Peyer's patch (tissue), 4 donors: ENCODE data around the gene TH. TPM values are rescaled to one million over a fixed set of nuclear protein-coding genes. Genes with fewer than 3 reads are reported as not detected.

Experiments
- DNase-seq, 3 donors: peaks; one replicate each; pipeline ENCODE4 v3.0.0-alpha.2; 2017 to 2019
- H3K27ac ChIP-seq, 4 donors: fragments of 200-600 bp; sonication (generic); one replicate each; pipeline ENCODE4 v1.5.1; 2016 to 2019
- H3K27me3 ChIP-seq, 2 donors: fragments of 200-600 bp; sonication (generic); one replicate each; pipeline ENCODE4 v1.5.1; 2019
- H3K36me3 ChIP-seq, 3 donors: fragments of 200-600 bp; sonication (generic); one replicate each; pipeline ENCODE4 v1.5.1; 2016 to 2019
- H3K4me1 ChIP-seq, 4 donors: fragments of 200-600 bp; sonication (generic); one replicate each; pipeline ENCODE4 v1.5.1; 2016 to 2019
- H3K4me3 ChIP-seq, 4 donors: fragments of 200-600 bp; sonication (generic); 1 replicate in 3 of 4; 2 replicates in 1 of 4; pipeline ENCODE4 v1.5.1; 2016 to 2019; ENCODE audit warnings: mild to moderate bottlenecking in 1 of 4
- H3K9me3 ChIP-seq, 4 donors: fragments of 200-600 bp; sonication (generic); one replicate each; pipeline ENCODE4 v1.5.1; 2016 to 2019; ENCODE audit warnings: mild to moderate bottlenecking in 1 of 4
- POLR2A ChIP-seq, 2 donors: fragments of 450-650 bp; IDR thresholded peaks; one replicate each; pipeline ENCODE4 v1.5.1; 2017; ENCODE audit warnings: antibody characterized with exemption in 2 of 2, mild to moderate bottlenecking in 2 of 2, moderate library complexity in 2 of 2
- total RNA-seq, 4 donors: library from RNA; depleted of rRNA; stranded (reverse); fragments of >200 nt; gene quantifications; one replicate each; pipeline ENCODE4 v1.1.0, GENCODE V29; 2016
- TF ChIP-seq, protein P1 (sequence below), 6 experiments: fragments of 450-650 bp in 4 of 6; fragments of 200-600 bp in 2 of 6; sonication (generic) in 1 of 6; IDR thresholded peaks; one replicate each; pipeline ENCODE4 v1.5.1; 2017 to 2019; ENCODE audit warnings: antibody characterized with exemption in 6 of 6, mild to moderate bottlenecking in 3 of 6, moderate library complexity in 1 of 6

Gene TH
- total RNA-seq, 4 donors from 2014 or later: 1.7 TPM; not detected in 3

DNA sequence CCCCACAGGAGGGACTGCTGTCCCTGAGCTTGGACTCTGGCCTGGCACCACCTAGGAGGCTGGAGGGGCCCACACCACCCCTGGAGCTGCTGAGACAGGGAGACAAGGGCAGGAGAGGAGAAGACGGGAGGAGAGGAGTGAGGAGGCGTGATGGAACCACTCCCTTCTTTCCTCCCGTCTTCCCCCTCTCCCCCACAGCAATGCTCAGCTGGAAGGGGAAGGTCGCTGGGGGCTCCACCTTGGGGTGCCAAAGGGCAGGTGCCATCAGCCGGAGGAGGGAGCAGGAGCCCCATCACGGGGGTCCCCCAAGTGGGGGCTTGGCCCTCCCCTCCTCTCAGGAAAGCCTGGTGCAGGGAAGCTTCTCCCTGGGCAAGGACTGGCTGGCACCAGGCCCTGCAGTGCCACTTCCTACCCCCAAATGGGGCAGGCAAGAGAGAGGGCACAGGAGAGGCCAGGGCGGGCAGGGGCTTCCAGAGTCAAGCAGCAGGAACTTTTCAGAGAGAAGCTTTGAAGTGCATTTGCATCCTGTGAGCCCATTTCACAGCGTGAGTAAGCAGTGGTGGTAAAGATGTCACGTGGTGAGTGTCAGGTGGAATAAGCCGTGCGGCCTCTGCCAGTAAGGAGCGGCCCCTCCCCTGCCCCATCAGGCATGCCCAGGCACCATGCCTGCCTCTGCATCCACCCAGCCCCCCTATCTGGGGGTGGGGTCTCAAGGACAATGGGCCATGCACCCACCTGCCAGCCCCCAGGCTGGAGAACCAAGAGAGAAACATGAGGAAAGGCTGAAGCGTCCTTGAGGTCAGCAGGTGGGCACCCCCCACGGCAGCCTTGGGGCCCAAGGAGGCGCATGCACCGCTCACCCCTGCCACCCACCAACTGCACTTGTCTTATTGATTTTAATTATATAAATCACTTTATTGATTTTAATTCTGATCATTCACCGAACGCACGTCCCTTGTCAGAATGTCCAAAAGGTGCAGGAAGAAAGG lies 37.3 kb downstream of the TH start:
- TF ChIP-seq, protein P1, sequence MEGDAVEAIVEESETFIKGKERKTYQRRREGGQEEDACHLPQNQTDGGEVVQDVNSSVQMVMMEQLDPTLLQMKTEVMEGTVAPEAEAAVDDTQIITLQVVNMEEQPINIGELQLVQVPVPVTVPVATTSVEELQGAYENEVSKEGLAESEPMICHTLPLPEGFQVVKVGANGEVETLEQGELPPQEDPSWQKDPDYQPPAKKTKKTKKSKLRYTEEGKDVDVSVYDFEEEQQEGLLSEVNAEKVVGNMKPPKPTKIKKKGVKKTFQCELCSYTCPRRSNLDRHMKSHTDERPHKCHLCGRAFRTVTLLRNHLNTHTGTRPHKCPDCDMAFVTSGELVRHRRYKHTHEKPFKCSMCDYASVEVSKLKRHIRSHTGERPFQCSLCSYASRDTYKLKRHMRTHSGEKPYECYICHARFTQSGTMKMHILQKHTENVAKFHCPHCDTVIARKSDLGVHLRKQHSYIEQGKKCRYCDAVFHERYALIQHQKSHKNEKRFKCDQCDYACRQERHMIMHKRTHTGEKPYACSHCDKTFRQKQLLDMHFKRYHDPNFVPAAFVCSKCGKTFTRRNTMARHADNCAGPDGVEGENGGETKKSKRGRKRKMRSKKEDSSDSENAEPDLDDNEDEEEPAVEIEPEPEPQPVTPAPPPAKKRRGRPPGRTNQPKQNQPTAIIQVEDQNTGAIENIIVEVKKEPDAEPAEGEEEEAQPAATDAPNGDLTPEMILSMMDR (IDR thresholded peaks at IDR 0.05): no peak
- no peak for TF ChIP-seq POLR2A (IDR thresholded peaks at IDR 0.05)
- DNase-seq: no peak
- H3K36me3 ChIP-seq: no peaks in the 10 kb centered on the region
- H3K9me3 ChIP-seq: no peaks in the 10 kb centered on the region
- H3K4me1 ChIP-seq: peaks cover 0 to 17% (median 6%) of the 10 kb centered on the region in 4 donors
- peaks cover 0 to 18% of the 10 kb centered on the region in 2 donors for H3K27me3 ChIP-seq
- no peak overlapping the region for H3K27ac ChIP-seq
- no peak overlapping the region for H3K4me3 ChIP-seq

DNA sequence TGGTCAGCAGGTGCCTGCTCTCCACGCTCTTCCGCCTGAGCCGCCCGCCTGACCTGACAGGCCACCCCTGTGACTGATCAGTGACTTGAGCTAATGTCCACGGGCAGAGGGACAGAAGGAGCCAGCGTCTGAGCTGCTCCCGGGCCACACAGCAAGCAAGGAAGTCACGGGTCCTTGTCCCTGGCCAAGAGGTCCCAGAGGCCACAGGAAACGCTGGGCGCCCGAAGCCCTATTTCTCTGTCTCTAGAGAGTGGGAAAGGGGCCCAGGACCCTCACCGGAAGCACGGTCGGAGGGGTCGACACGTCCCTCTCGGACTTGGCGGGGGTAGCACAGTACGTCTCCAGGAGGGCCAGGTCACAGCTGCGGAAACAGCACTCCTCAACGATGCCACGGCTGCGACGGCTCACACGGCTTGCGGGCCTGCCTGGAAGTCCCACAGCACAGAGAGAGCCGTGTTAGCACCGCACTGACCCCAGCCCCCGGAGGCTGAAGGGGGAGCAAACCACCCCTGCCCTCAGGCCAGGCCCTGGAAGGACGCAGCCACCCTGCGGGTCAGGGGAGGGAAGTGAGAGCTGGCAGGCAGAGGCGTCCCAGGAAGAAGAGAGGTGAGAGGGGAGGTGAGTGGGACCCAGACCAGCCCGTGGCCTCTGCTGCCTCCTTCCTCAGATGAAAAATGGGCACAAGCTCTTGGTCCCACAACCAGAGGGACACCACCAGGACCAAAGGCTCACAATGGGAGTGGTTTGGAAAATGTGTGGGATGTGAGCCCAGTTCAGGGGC lies 38.2 kb downstream of the TH start:
- TF ChIP-seq, protein P1 (IDR thresholded peaks at IDR 0.05): no peak
- TF ChIP-seq POLR2A (IDR thresholded peaks at IDR 0.05): no peak
- Histone ChIP-seq H3K9me3 (no peaks in the 10 kb centered on the region), H3K36me3 (no peaks in the 10 kb centered on the region), H3K4me3 (no peak overlapping the region), H3K4me1 (peaks cover 0 to 10% (median under 1%) of the 10 kb centered on the region in 4 donors), H3K27me3 (peaks cover 0 to 12% of the 10 kb centered on the region in 2 donors), H3K27ac (no peak overlapping the region)
- DNase-seq: no peak

DNA sequence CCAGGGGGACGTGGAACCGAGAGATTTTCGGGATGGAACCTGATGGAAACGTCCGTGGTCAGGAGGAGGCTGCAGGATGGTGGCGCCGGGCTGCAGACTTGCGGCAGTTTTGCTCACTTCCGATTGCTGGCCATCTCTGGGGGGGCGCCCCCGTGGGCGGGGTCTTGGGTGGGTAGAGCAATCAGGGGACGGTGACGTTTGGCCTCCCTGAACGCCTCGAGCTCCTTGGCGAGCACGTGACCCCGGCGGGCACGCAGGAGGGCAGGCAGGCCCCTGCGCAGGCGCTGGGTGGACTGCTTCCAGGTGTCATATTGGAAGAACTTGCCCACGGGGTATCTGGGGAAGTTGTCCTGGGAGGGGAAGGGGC lies 38.8 kb downstream of the TH start:
- H3K9me3 ChIP-seq: no peaks in the 10 kb centered on the region
- TF ChIP-seq, protein P1 (IDR thresholded peaks at IDR 0.05): no peak
- no peak for TF ChIP-seq POLR2A (IDR thresholded peaks at IDR 0.05)
- no peak overlapping the region for H3K27ac ChIP-seq
- no peaks in the 10 kb centered on the region for H3K36me3 ChIP-seq
- no peak overlapping the region for H3K4me3 ChIP-seq
- no peak for DNase-seq
- H3K27me3 ChIP-seq: peaks cover 0 to 11% of the 10 kb centered on the region in 2 donors
- peaks cover 0 to 6% (median 0%) of the 10 kb centered on the region in 4 donors for H3K4me1 ChIP-seq

DNA sequence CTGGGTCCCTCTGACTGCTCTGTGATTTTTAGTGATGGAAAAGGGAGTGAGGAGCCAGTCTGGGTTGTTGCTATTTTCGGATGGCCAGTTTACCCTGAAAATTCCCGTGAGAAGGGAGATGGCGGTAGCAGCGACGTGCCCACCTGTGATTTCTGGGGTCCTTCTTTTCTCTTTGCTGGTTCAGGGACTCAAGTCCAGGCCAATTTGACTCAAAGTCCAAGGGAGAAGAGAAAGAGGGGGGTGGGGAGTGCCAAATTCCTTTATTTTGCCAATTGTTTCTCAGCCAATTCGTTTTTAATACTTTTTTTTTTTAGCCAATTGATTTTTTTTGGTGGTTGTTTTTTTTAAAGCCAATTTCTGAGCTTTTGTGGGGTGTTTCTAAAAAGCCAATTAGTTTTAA lies 39.4 kb downstream of the TH start:
- no peaks in the 10 kb centered on the region for H3K9me3 ChIP-seq
- no peaks in the 10 kb centered on the region for H3K4me1 ChIP-seq
- TF ChIP-seq POLR2A (IDR thresholded peaks at IDR 0.05): no peak
- TF ChIP-seq, protein P1 (IDR thresholded peaks at IDR 0.05): no peak
- H3K27me3 ChIP-seq: peaks cover 0 to 5% of the 10 kb centered on the region in 2 donors
- no peak for DNase-seq
- no peak overlapping the region for H3K27ac ChIP-seq
- H3K36me3 ChIP-seq: no peaks in the 10 kb centered on the region
- no peak overlapping the region for H3K4me3 ChIP-seq

DNA sequence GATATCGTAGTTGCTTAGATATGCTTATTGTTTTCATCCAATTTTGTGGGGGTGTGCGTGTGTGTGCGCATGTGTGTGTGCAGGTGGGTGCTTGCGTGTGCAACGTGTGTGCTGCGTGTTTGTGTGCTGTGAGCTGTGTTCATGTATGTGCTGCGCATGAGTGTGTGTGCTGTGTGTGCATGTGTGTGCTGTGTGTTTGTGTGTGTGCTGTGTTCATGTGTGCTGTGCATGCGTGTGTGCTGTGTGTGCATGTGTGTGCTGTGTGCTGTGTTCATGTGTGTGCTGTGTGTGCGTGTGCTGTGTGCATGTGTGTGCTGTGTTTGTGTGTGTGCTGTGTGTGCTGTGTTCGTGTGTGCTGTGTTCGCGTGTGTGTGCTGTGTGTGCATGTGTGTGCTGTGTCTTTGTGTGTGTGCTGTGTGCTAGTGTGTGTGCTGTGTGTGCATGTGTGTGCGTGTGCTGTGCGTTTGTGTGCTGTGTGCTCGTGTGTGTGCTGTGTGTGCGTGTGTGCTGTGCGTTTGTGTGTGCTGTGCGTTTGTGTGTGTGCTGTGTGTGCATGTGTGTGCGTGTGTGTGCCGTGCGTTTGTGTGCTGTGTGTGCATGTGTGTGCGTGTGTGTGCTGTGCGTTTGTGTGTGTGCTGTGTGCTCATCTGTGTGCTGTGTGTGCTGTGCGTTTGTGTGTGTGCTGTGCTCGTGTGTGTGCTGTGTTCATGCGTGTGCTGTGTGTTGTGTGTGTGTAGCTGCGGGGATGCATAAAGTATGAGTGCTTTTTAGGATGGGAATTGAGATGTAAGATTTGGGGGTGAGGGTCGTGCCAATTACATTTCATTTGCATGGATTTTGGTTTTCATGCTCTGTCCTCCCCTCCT lies 40.0 kb downstream of the TH start:
- no peaks in the 10 kb centered on the region for H3K27me3 ChIP-seq

More for the DNA sequence above, 40.0 kb downstream of the TH start:
- Histone ChIP-seq H3K27ac (no peak overlapping the region), H3K4me1 (no peaks in the 10 kb centered on the region), H3K4me3 (no peak overlapping the region), H3K36me3 (no peaks in the 10 kb centered on the region), H3K9me3 (no peaks in the 10 kb centered on the region)
- no peak for DNase-seq
- TF ChIP-seq, protein P1 (IDR thresholded peaks at IDR 0.05): no peak
- TF ChIP-seq POLR2A (IDR thresholded peaks at IDR 0.05): no peak
